Osteoblast (primary cell): Measurements from ENCODE around the gene C1QL2. TPM values are rescaled to one million over a fixed set of nuclear protein-coding genes. Genes with fewer than 3 reads are reported as not detected.

ENCODE experiments used
- DNase-seq: peaks from one replicate; pipeline ENCODE4 v3.0.0; 2011; ENCODE audit warnings: low spot score, mixed read lengths; ENCODE audit not compliant: insufficient read length; ENCODE audit errors: missing footprints
- H2AFZ ChIP-seq: 2 replicates; pipeline ENCODE4 v1.6.0; 2011; ENCODE audit warnings: mild to moderate bottlenecking, low read length
- H3K27ac ChIP-seq: 2 replicates; pipeline ENCODE4 v1.5.1; 2011; ENCODE audit warnings: mild to moderate bottlenecking, low read depth, low read length, moderate library complexity
- H3K27me3 ChIP-seq: 2 replicates; pipeline ENCODE4 v1.6.0; 2012; ENCODE audit warnings: mild to moderate bottlenecking, control low read depth, inconsistent platforms, low read length, moderate library complexity; ENCODE audit not compliant: insufficient read depth
- H3K36me3 ChIP-seq: 2 replicates; pipeline ENCODE4 v1.5.1; 2011; ENCODE audit warnings: mild to moderate bottlenecking, low read length, control low read depth, moderate library complexity; ENCODE audit not compliant: insufficient read depth
- H3K4me1 ChIP-seq: 2 replicates; pipeline ENCODE4 v1.5.1; 2011; ENCODE audit warnings: mild to moderate bottlenecking, low read length, control low read depth, moderate library complexity; ENCODE audit not compliant: insufficient read depth
- H3K4me2 ChIP-seq: 2 replicates; pipeline ENCODE4 v1.6.0; 2011; ENCODE audit warnings: mild to moderate bottlenecking, low read length; ENCODE audit not compliant: insufficient read depth
- H3K4me3 ChIP-seq: fragments of 200-600 bp; sonication (generic); 3 replicates; pipeline ENCODE4 v1.5.1; 2012; ENCODE audit warnings: mild to moderate bottlenecking, low read length, inconsistent platforms; ENCODE audit not compliant: insufficient read depth
- H3K79me2 ChIP-seq: 2 replicates; pipeline ENCODE4 v1.6.0; 2012; ENCODE audit warnings: mild to moderate bottlenecking, low read length, control low read depth, inconsistent platforms; ENCODE audit not compliant: insufficient read depth
- H3K9me3 ChIP-seq: 2 replicates; pipeline ENCODE4 v1.5.1; 2011; ENCODE audit warnings: low read depth, low read length, control low read depth
- H4K20me1 ChIP-seq: 2 replicates; pipeline ENCODE4 v1.6.0; 2012; ENCODE audit warnings: mild to moderate bottlenecking, low read length, control low read depth; ENCODE audit not compliant: insufficient read depth
- CTCF ChIP-seq: IDR thresholded peaks from 2 replicates; pipeline ENCODE4 v1.5.1; 2011; ENCODE audit warnings: mild to moderate bottlenecking, low read depth, low read length, moderate library complexity; ENCODE audit errors: extremely low read depth
- total RNA-seq: library from RNA; depleted of rRNA; stranded (reverse); fragments of >200 nt; gene quantifications from 2 replicates; pipeline ENCODE4 v1.2.3, GENCODE V29; 2012

Gene C1QL2
- total RNA-seq, 1 donor = not detected

DNA sequence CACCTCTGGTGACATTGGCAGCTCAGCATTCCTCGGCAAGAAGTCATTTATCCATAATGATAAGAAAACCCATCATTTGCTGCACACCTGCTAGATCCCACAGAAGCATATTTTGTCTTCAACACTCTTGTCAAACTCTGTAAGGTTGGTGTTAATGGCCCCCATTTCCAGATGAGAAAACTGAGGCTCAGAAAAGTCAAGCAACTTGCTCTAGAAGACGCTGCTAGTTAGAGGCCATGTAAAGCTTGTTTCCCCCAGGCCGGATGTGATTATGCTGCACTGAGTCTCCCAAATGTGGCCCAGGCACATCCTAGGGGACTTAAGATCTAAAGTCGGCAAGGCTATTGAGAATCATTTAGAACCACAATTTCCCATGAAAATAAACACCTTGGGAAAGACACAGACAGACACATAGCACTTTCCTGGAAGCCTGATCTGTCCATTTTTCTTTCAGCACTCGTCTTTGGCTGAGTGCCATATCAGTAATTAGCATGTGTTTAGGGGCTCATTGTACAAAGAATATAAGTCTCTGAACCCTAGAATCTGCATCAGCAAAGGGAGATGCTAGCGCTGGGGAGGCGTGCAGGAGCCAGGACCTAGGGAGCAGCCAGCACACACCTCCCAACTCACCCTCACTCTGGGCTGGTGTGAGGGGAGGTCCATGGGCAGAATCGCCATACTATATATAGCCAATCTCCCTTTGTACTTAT lies 39.3 kb downstream of the C1QL2 start:
- H3K4me1 ChIP-seq = no peaks in the 10 kb centered on the region
- no peaks in the 10 kb centered on the region for H3K9me3 ChIP-seq
- no peak for TF ChIP-seq CTCF
- H3K27ac ChIP-seq = no peak overlapping the region
- H3K79me2 ChIP-seq = no peaks in the 10 kb centered on the region
- H3K4me2 ChIP-seq = no peak overlapping the region
- H3K27me3 ChIP-seq = peaks cover 3% of the 10 kb centered on the region
- no peaks in the 10 kb centered on the region for H3K36me3 ChIP-seq
- no peak overlapping the region for H3K4me3 ChIP-seq
- H2AFZ ChIP-seq = no peak overlapping the region
- DNase-seq = no peak
- H4K20me1 ChIP-seq = no peaks in the 10 kb centered on the region

GRCh38 chr2:119117891-119118882 lies 40.4 kb downstream of the C1QL2 start:
- H3K27me3 ChIP-seq = peaks cover 3% of the 10 kb centered on the region

DNA sequence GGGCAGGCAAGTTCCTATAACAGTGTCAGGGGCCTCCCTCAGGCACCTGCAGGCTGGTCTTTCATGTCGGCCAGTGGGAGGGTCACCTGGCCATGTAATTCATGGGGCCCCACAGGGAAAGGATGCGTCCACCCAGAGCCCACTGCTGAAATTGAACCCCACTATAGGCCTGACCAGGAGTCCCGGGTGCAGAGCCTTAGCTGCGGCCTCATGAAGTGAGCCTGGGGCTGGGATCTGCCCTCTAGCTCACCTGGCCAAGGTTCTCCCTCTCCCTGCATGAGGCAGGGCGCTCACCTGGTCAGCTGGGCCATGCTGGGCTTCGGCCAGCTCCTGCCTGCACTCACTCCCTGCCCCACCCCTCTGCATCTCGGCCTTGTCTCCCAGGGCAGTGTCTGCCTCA lies 41.1 kb downstream of the C1QL2 start:
- Histone ChIP-seq H3K9me3 (no peaks in the 10 kb centered on the region), H3K79me2 (no peaks in the 10 kb centered on the region), H4K20me1 (no peaks in the 10 kb centered on the region), H3K4me2 (no peak overlapping the region), H3K4me3 (no peak overlapping the region), H3K27ac (no peak overlapping the region), H2AFZ (no peak overlapping the region), H3K27me3 (peaks cover 3% of the 10 kb centered on the region), H3K36me3 (no peaks in the 10 kb centered on the region), H3K4me1 (no peaks in the 10 kb centered on the region)
- TF ChIP-seq CTCF = no peak
- DNase-seq = no peak

More at GRCh38 chr2:119117891-119118882, 40.4 kb downstream of the C1QL2 start:
- Histone ChIP-seq H3K27ac (no peak overlapping the region), H3K36me3 (no peaks in the 10 kb centered on the region), H4K20me1 (no peaks in the 10 kb centered on the region), H3K4me2 (no peak overlapping the region), H3K4me3 (no peak overlapping the region), H2AFZ (no peak overlapping the region), H3K79me2 (no peaks in the 10 kb centered on the region), H3K4me1 (no peaks in the 10 kb centered on the region), H3K9me3 (no peaks in the 10 kb centered on the region)
- peak; percentile 57 for DNase-seq
- TF ChIP-seq CTCF = no peak
